DMS114 treated with DMSO at 0.1 percent for 48 hours (cell line): ENCODE results near the gene PBXIP1.

ENCODE experiments used
- DNase-seq: peaks from one replicate; lab custom pipeline; 2025; ENCODE audit not compliant: unreplicated experiment; lab: John Stamatoyannopoulos, UW

PBXIP1 gene

GRCh38 chr1:154901591-154901990 lies 54.3 kb downstream of the PBXIP1 start:
- no peak for DNase-seq

GRCh38 chr1:154899041-154899440 lies 56.9 kb downstream of the PBXIP1 start:
- no peak for DNase-seq

- no peak for DNase-seq
These were observed 59.1 kb downstream of the PBXIP1 start for GRCh38 chr1:154896771-154897286.

- no peak for DNase-seq
These were observed 60.1 kb downstream of the PBXIP1 start for GRCh38 chr1:154895798-154896197.
